Measurements from ENCODE around the gene SLC35F1. TPM values are rescaled to one million over a fixed set of nuclear protein-coding genes. Genes with fewer than 3 reads are reported as not detected.

SLC35F1 gene
- total RNA-seq, 2 donors from 2014 or later = not detected

DNA sequence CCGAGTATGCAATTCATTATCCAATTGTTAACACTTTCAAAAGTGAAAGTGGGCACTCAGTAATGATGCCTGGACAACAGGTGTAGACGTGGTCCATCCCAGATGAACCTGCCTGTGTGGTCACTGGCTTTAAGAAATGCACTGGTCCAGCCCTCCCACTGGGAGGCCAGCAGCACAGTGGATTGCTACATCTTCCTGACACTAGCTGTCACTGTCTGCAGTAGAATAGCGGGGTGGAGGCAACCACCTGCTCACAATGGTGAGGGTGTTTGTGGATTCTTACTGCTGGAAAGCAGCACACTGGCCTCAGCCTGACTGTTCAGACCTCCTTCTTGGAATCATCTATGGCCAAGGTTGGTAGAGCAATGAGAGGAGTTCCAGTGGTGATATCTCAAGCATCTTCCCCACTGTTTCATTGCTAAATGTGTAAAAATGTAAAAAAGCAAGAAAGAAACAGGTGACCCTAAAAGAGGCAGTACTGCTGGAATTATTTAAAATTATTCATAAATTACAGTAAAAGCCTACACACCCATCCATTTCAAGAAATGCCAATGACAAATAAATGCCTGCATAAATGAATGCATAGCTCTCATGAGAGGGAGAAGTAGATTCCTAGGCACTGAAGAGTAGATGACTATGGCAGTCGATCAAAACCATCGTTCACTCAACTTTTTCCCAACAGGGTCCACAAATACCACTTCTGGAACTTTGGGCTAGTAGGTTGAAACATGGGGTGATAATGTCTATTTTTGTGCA is 413.0 kb downstream of the SLC35F1 start:
- Mint-ChIP-seq H3K27me3 (peaks cover 0 to 15% of the 10 kb centered on the region in 2 donors), H3K27ac (no peak overlapping the region), H3K36me3 (no peaks in the 10 kb centered on the region), H3K9me3 (no peaks in the 10 kb centered on the region), H3K4me3 (no peak overlapping the region), H3K4me1 (ENCODE audit: low read depth in 2 of 2) (no peaks in the 10 kb centered on the region)
- DNase-seq (ENCODE audit: low spot score) = no peak
- ATAC-seq = no peak

DNA sequence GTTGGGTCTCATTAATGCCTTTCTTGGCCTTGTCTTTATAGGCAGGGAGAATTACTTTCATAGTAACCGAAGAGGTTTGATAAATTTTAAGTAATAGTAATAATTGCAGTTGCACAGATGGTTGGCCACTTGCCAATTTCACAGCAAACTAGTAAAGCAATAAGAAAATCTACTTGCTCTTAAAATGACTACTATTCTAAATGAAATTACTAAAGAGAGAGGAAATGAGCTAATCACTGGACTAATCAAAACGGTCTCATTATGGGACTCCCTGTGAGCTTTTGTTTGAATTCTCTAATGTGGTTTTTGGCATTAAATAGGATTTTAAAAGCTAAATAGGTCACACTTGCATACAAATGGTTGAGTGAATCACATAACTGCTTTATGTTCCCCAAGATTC is 413.6 kb downstream of the SLC35F1 start:
- no peaks in the 10 kb centered on the region for H3K4me1 Mint-ChIP-seq (ENCODE audit: low read depth in 2 of 2)
- no peak overlapping the region for H3K4me3 Mint-ChIP-seq
- peaks cover 3 to 20% of the 10 kb centered on the region in 2 donors for H3K27me3 Mint-ChIP-seq
- DNase-seq (ENCODE audit: low spot score) = no peak
- H3K27ac Mint-ChIP-seq = no peak overlapping the region
- no peak for ATAC-seq
- no peaks in the 10 kb centered on the region for H3K36me3 Mint-ChIP-seq
- no peaks in the 10 kb centered on the region for H3K9me3 Mint-ChIP-seq

DNA sequence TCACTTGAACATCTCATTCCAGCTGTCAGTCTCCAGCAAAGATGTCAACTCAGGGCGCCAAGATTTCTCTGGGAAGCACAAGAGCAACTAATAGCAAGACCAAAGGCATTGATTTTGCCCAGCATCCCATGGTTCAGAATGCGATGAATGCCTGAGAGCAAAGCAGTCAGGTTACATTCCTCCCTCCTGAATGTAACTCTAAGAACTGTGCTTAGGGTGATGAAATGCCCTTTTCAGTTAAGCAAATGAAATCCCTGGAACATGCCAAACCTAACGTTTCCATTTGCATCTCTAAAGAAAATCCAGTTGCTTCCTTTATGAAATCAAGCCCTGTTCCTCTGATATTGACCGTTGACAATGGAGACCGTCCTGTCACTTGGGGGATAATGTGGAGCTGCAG is 417.1 kb downstream of the SLC35F1 start:
- H3K4me3 Mint-ChIP-seq = no peak overlapping the region
- no peak for DNase-seq (ENCODE audit: low spot score)

DNA sequence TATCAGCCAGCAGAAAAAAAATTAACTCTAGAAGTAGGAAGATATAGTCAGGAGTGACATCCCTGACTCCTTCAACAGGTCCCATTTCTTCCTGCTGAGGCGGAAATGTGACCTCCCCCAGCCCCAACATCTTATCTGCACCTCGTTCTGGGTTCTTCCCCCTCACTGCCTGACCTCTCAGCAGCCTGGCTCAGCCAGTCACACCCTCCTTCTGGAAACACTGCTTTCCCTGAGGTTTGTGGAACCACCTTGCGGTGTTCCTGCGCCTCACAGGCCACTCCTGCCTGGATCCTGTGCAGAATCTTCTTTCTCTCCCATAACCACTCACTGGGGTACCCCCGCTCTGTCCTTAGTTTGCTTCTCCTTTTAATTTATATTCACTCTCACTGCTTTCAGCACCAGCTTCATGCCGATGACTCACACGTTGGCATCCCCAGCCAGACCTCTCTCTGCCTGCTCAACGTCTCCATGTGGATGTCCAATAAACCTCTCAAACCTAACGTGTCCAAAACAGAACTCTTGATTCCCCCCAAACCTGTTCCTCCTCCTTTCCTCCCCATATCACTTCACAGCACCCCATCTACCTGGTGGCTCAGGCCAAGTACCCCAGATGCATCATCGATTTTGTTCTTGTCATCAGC is 418.3 kb downstream of the SLC35F1 start:
- ATAC-seq = no peak
- H3K27ac Mint-ChIP-seq = no peak overlapping the region
- DNase-seq (ENCODE audit: low spot score) = no peak
- H3K36me3 Mint-ChIP-seq = no peaks in the 10 kb centered on the region
- H3K4me3 Mint-ChIP-seq = no peak overlapping the region
- no peaks in the 10 kb centered on the region for H3K4me1 Mint-ChIP-seq (ENCODE audit: low read depth in 2 of 2)
- peaks cover 8 to 22% of the 10 kb centered on the region in 2 donors for H3K27me3 Mint-ChIP-seq
- no peaks in the 10 kb centered on the region for H3K9me3 Mint-ChIP-seq

More for the DNA sequence above, 417.1 kb downstream of the SLC35F1 start:
- Mint-ChIP-seq H3K27me3 (peaks cover 8 to 22% of the 10 kb centered on the region in 2 donors), H3K36me3 (no peaks in the 10 kb centered on the region), H3K4me1 (ENCODE audit: low read depth in 2 of 2) (no peaks in the 10 kb centered on the region), H3K9me3 (no peaks in the 10 kb centered on the region), H3K27ac (no peak overlapping the region)
- no peak for ATAC-seq

DNA sequence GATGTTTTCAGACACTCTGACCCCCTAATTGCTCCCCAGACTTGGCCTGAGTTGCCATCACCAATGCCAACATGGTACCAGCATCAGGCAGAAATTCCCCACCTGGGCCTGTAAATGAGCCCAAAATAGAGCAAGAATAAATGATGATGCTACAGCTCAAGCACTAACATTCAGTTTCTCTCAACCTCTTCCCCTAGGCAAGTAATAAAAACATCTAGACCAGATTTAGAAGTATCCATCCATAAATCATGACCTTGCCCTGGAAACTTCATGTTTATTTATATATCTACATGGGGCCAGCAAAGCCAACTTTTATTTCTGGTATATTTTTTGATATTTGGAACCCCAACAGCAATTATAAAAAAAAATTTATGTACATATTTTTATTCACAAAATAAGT is 419.6 kb downstream of the SLC35F1 start:
- ATAC-seq = no peak

DNA sequence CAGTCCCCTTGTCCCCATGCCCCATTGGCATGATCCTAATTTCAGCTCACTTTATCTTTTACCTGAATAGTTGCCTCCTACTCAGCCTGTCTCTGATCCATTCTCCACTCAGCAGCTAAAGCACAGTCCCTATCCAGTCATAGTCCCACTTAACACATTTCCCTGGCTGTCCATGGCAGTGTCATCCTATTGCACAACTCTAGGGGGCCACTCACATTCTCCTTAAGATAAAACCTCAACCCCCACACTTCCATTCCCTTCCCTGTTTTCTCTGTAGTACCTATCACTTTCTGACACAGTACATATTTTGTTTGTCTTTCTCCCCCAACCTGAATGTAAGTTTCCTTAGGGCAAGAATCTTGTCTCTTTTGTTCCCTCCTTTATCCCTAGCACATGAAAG is 420.2 kb downstream of the SLC35F1 start:
- ATAC-seq (no peak), DNase-seq (ENCODE audit: low spot score) (no peak)
- Mint-ChIP-seq H3K27ac (no peak overlapping the region), H3K4me1 (ENCODE audit: low read depth in 2 of 2) (no peaks in the 10 kb centered on the region), H3K36me3 (no peaks in the 10 kb centered on the region), H3K4me3 (no peak overlapping the region), H3K9me3 (no peaks in the 10 kb centered on the region), H3K27me3 (peaks cover 8 to 22% of the 10 kb centered on the region in 2 donors)

More for the DNA sequence above, 419.6 kb downstream of the SLC35F1 start:
- Mint-ChIP-seq H3K27ac (no peak overlapping the region), H3K27me3 (peaks cover 8 to 22% of the 10 kb centered on the region in 2 donors), H3K4me1 (ENCODE audit: low read depth in 2 of 2) (no peaks in the 10 kb centered on the region), H3K9me3 (no peaks in the 10 kb centered on the region), H3K4me3 (no peak overlapping the region), H3K36me3 (no peaks in the 10 kb centered on the region)
- no peak for DNase-seq (ENCODE audit: low spot score)

DNA sequence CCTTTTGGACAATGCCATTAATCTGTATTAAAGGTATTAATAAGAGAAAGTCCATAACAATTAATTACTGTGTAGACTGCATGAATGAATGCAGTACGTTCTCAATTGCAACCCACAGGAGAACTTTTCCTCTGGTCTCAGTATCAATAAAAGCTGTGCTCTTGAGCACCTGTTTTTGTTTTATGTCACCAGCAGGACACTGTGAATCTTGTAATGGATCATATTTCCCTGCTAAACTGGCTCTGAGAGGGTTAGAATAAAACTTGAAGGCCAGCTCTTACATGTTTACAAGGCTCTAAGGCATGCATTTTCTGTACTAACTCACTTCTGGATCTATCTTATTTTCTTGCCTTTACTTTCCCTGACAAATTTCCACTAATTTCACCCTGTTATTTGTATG is 426.7 kb downstream of the SLC35F1 start:
- no peaks in the 10 kb centered on the region for H3K27me3 Mint-ChIP-seq
- no peaks in the 10 kb centered on the region for H3K36me3 Mint-ChIP-seq
- no peak overlapping the region for H3K27ac Mint-ChIP-seq
- DNase-seq (ENCODE audit: low spot score) (no peak), ATAC-seq (no peak)
- H3K4me1 Mint-ChIP-seq (ENCODE audit: low read depth in 2 of 2) = no peaks in the 10 kb centered on the region
- H3K4me3 Mint-ChIP-seq = no peak overlapping the region
- peaks cover 12% of the 10 kb centered on the region for H3K9me3 Mint-ChIP-seq

DNA sequence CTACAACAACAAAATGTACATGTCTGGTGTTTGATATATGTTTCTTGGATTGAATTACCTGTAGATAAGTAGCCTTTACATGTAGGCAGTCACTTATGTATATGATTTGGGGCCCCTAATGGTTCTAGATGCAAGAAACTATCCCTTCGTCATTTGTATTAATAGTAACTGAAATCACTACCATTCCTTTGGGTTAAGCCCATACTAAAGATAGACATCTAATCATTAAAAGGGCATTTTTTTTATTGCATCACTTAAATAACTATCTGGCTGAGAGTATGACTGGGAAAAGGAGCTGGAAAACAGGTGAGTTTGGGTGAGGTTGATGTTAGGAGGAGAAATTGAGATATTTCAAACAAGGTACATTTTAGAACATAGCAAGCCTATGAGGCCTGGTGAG is 427.6 kb downstream of the SLC35F1 start:
- H3K27ac Mint-ChIP-seq = no peak overlapping the region
- H3K27me3 Mint-ChIP-seq = peaks cover 0 to 4% of the 10 kb centered on the region in 2 donors
- H3K9me3 Mint-ChIP-seq = peaks cover 16% of the 10 kb centered on the region

DNA sequence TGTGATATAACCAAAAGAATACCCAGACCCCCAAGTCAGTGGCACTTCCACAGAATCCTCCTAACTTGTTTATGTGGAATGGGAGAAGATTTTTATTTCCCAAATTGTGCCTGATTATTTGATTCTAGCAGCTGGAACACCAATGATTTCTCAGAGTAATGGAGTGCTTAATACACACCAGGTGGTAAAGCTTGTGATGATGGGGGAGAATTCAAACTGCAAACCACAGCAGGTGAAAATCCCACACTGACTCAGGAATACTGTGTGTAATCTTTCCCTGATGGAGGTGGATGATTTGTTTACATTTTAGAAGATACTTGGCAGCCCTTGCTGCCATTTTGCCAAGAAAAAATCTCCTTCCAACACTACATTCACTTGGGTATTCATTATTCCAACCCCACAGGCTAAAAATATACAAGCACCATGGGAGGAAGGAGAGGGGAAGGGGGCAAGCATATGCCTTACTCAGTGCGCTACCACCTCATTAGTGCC is 428.3 kb downstream of the SLC35F1 start:
- Mint-ChIP-seq H3K9me3 (peaks cover 16% of the 10 kb centered on the region), H3K27ac (no peak overlapping the region), H3K27me3 (peaks cover 0 to 11% of the 10 kb centered on the region in 2 donors), H3K4me1 (ENCODE audit: low read depth in 2 of 2) (no peaks in the 10 kb centered on the region), H3K4me3 (no peak overlapping the region), H3K36me3 (peaks cover 8% of the 10 kb centered on the region)
- DNase-seq (ENCODE audit: low spot score) (no peak), ATAC-seq (no peak)

More for the DNA sequence above, 427.6 kb downstream of the SLC35F1 start:
- peaks cover 4% of the 10 kb centered on the region for H3K36me3 Mint-ChIP-seq
- H3K4me3 Mint-ChIP-seq = no peak overlapping the region
- ATAC-seq (no peak), DNase-seq (ENCODE audit: low spot score) (no peak)
- no peaks in the 10 kb centered on the region for H3K4me1 Mint-ChIP-seq (ENCODE audit: low read depth in 2 of 2)

DNA sequence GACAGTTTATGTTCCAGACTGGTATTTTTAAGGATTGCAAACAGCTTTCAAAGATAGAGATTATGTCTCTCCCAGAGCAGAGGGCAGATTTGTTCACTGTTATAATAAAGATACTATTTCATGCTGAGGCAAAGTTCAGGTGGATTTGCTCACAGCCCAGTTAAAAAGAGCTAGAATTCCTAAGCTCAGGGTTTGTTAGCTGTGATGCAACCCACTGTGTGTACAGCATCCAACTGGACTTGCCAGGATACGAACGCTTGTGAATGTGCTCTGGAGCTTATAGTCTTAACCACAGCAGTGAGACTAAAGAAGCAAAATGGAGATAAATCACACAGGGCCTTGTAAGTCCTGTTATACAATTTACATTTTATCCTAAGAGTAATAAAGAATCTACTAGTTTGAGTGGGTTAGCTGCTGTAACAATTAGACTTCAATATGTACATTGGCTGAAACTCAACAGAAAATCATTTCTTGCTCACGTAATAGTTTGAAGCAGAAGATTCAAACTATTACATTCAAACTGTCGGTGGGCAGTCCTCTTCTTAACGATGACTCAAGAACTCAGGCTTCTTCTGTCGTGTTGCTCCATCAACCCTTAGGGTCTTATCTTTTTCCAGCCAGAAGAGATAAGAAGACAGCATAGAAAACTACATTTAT is 437.1 kb downstream of the SLC35F1 start:
- Mint-ChIP-seq H3K27ac (no peak overlapping the region), H3K4me1 (ENCODE audit: low read depth in 2 of 2) (no peaks in the 10 kb centered on the region), H3K4me3 (no peak overlapping the region), H3K27me3 (peaks cover 0 to 19% of the 10 kb centered on the region in 2 donors), H3K36me3 (peaks cover 18% of the 10 kb centered on the region), H3K9me3 (peaks cover 13% of the 10 kb centered on the region)
- DNase-seq (ENCODE audit: low spot score) (no peak), ATAC-seq (no peak)

DNA sequence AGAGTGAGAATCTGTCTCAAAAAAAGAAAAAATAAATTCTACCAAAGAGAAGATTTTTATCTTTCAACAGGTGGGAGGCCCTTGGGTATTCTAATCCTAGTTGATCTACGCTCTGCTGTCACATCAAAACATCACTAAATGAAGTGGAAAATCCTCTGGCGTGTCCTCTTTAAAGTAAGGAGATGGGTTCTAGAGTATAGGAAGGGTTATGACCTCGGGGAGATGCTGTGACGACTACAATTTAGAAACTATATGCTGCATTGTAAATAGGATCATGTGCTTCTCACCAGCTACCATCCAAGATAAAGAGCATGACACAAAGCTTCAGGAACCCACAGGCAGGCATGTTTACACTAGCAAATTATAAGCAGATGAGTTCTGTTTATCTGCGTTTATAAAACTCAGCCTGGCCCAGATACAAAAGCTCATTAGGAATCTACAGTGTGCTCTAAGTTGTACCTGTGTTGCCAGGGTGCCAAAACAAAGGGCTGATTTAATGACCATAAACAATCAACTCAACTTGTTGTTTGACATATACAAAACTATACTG is 443.9 kb downstream of the SLC35F1 start:
- H3K36me3 Mint-ChIP-seq = no peaks in the 10 kb centered on the region
- H3K27me3 Mint-ChIP-seq = peaks cover 3% of the 10 kb centered on the region in 2 donors
- no peak overlapping the region for H3K27ac Mint-ChIP-seq
- peaks cover 4% of the 10 kb centered on the region for H3K9me3 Mint-ChIP-seq
- H3K4me3 Mint-ChIP-seq = no peak overlapping the region
- H3K4me1 Mint-ChIP-seq (ENCODE audit: low read depth in 2 of 2) = no peaks in the 10 kb centered on the region
- DNase-seq (ENCODE audit: low spot score) (no peak), ATAC-seq (no peak)

DNA sequence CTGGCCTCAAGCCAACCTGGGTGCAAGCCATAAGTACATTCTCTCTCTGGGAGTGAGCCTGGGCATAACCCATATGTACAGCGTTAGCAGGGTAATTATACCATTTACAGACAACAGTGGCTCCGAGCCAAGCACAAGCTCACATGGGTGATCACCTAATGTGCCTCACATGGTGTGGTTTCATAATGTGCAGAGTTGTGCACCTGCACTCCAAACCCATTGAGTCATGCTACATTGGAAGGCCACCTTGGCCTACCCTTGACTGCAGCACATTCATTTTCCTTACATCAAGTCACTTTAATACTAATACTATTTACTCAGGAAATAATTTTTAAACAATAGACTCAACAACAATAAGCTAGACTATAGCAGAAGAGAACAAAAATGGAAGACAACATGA is 446.5 kb downstream of the SLC35F1 start:
- H3K27ac Mint-ChIP-seq = no peak overlapping the region
- no peaks in the 10 kb centered on the region for H3K36me3 Mint-ChIP-seq
- no peak overlapping the region for H3K4me3 Mint-ChIP-seq
- DNase-seq (ENCODE audit: low spot score) = no peak
- no peak for ATAC-seq
- no peaks in the 10 kb centered on the region for H3K4me1 Mint-ChIP-seq (ENCODE audit: low read depth in 2 of 2)
- H3K9me3 Mint-ChIP-seq = no peaks in the 10 kb centered on the region
- peaks cover 6 to 24% of the 10 kb centered on the region in 2 donors for H3K27me3 Mint-ChIP-seq

DNA sequence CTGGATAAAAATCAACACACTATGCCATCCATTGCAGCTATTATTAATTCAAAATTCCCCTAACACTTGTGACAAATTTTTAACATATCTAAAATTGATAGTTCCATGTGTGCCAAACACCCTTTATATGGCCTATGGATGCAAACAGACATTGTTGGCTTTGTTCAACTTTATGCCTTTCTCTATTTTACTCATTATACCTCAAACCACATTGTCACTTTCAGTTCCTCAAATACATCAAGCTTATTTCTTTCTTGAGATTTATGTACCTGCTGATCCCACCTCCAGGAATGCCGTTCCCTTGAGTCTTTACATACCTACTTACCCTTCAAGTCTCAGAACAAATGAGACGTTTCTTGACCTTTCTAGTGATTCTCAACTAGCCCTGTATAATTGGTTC is 447.6 kb downstream of the SLC35F1 start:
- DNase-seq (ENCODE audit: low spot score) (no peak), ATAC-seq (no peak)
- Mint-ChIP-seq H3K4me1 (ENCODE audit: low read depth in 2 of 2) (no peaks in the 10 kb centered on the region), H3K27ac (no peak overlapping the region), H3K36me3 (no peaks in the 10 kb centered on the region), H3K4me3 (no peak overlapping the region), H3K9me3 (no peaks in the 10 kb centered on the region), H3K27me3 (peaks cover 6 to 24% of the 10 kb centered on the region in 2 donors)

DNA sequence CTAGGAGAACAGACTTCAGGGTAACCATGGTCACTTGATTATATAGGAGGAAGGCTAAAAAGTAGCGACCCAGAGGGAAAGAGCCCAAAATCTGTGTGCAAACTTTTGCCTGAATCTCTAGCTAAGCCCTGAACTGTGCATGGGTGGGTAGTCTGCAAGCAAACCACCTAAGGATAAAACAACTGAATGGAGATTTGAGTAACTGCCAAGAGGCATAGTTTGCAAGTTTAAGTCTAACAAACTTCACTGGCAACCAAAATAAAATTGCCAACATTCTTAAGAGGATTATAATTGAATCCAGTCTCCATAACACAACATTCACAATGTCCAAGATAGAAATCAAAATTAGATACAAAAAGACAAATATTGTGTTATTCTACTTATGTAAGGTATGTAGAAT is 449.0 kb downstream of the SLC35F1 start:
- Mint-ChIP-seq H3K9me3 (no peaks in the 10 kb centered on the region), H3K4me1 (ENCODE audit: low read depth in 2 of 2) (no peaks in the 10 kb centered on the region), H3K27me3 (peaks cover 6 to 24% of the 10 kb centered on the region in 2 donors), H3K27ac (no peak overlapping the region), H3K36me3 (no peaks in the 10 kb centered on the region), H3K4me3 (no peak overlapping the region)
- ATAC-seq = no peak
- DNase-seq (ENCODE audit: low spot score) = no peak

All from natural killer cell treated with Interleukin-12 subunit alpha and Interleukin-12 subunit beta and Interleukin-15 and Interleukin-18, amount 100 ng/mL, for 72 hours (primary cell).